GM18519 (cell line): ENCODE data around the gene VPS4A.

ENCODE experiments used
- ATAC-seq: cut with Tn5 transposase; IDR thresholded peaks from one replicate; pipeline ENCODE4 v1.9.1; 2021; ENCODE audit warnings: mild to moderate bottlenecking, moderate library complexity; ENCODE audit not compliant: unreplicated experiment, low FRiP score

VPS4A gene

GRCh38 chr16:69363281-69363717 lies 52.1 kb downstream of the VPS4A start:
- no peak for ATAC-seq

GRCh38 chr16:69364088-69364487 lies 52.9 kb downstream of the VPS4A start:
- no peak for ATAC-seq

- ATAC-seq, result no peak
Observed at GRCh38 chr16:69365901-69366300, 54.8 kb downstream of the VPS4A start.

- ATAC-seq, result no peak
Observed at GRCh38 chr16:69366431-69366830, 55.3 kb downstream of the VPS4A start.

- no peak for ATAC-seq
Observed at GRCh38 chr16:69367980-69368379, 56.8 kb downstream of the VPS4A start.

GRCh38 chr16:69368866-69369265 lies 57.7 kb downstream of the VPS4A start:
- ATAC-seq, result no peak

- no peak for ATAC-seq
Observed at GRCh38 chr16:69371564-69371963, 60.4 kb downstream of the VPS4A start.

- no peak for ATAC-seq
Observed at GRCh38 chr16:69373019-69373418, 61.9 kb downstream of the VPS4A start.
